Glutamatergic neuron (in vitro differentiated cells): ENCODE measurements around the gene PIK3C2G. TPM values are rescaled to one million over a fixed set of nuclear protein-coding genes. Genes with fewer than 3 reads are reported as not detected.

ENCODE experiments used
- DNase-seq: peaks from one replicate; pipeline ENCODE4 v3.0.0; 2022
- H3K27ac Mint-ChIP-seq: one replicate; pipeline ENCODE4 v1.8.0; 2020; ENCODE audit warnings: mild to moderate bottlenecking, mixed read lengths, inconsistent platforms; ENCODE audit not compliant: unreplicated experiment
- H3K27me3 Mint-ChIP-seq: one replicate; pipeline ENCODE4 v1.8.0; 2020; ENCODE audit warnings: mild to moderate bottlenecking, moderate library complexity, mixed read lengths, inconsistent platforms; ENCODE audit not compliant: unreplicated experiment
- H3K36me3 Mint-ChIP-seq: one replicate; pipeline ENCODE4 v1.8.0; 2020; ENCODE audit warnings: mild to moderate bottlenecking, mixed read lengths, inconsistent platforms; ENCODE audit not compliant: unreplicated experiment
- H3K4me1 Mint-ChIP-seq: one replicate; pipeline ENCODE4 v1.8.0; 2020; ENCODE audit warnings: mild to moderate bottlenecking, low read depth, mixed read lengths, inconsistent platforms; ENCODE audit not compliant: unreplicated experiment
- H3K4me3 Mint-ChIP-seq: one replicate; pipeline ENCODE4 v1.8.0; 2020; ENCODE audit warnings: mild to moderate bottlenecking, mixed read lengths, inconsistent platforms; ENCODE audit not compliant: unreplicated experiment
- H3K9me3 Mint-ChIP-seq: one replicate; pipeline ENCODE4 v1.8.0; 2020; ENCODE audit warnings: mild to moderate bottlenecking, moderate library complexity, mixed read lengths, inconsistent platforms; ENCODE audit not compliant: unreplicated experiment
- total RNA-seq: library from RNA; stranded (reverse); fragmentation: NEBNext Ultra II Directional; extraction: Animal tissue kit (Norgen Biotek cat#: 25700); gene quantifications from one replicate; pipeline ENCODE4 v1.2.1, GENCODE V29; 2021; ENCODE audit not compliant: unreplicated experiment
- TF ChIP-seq, protein P1 (sequence below): fragments of 200-600 bp; sonication (generic); IDR thresholded peaks from one replicate; pipeline ENCODE4 v1.5.0; 2021; ENCODE audit not compliant: partially characterized antibody, unreplicated experiment

The PIK3C2G gene
- total RNA-seq, 1 donor from 2014 or later, result not detected

GRCh38 chr12:18375583-18375982 is 114.3 kb downstream of the PIK3C2G start:
- no peaks in the 10 kb centered on the region for H3K27me3 Mint-ChIP-seq
- H3K4me1 Mint-ChIP-seq, result peaks cover 4% of the 10 kb centered on the region
- peaks cover 4% of the 10 kb centered on the region for H3K9me3 Mint-ChIP-seq
- TF ChIP-seq, protein P1, sequence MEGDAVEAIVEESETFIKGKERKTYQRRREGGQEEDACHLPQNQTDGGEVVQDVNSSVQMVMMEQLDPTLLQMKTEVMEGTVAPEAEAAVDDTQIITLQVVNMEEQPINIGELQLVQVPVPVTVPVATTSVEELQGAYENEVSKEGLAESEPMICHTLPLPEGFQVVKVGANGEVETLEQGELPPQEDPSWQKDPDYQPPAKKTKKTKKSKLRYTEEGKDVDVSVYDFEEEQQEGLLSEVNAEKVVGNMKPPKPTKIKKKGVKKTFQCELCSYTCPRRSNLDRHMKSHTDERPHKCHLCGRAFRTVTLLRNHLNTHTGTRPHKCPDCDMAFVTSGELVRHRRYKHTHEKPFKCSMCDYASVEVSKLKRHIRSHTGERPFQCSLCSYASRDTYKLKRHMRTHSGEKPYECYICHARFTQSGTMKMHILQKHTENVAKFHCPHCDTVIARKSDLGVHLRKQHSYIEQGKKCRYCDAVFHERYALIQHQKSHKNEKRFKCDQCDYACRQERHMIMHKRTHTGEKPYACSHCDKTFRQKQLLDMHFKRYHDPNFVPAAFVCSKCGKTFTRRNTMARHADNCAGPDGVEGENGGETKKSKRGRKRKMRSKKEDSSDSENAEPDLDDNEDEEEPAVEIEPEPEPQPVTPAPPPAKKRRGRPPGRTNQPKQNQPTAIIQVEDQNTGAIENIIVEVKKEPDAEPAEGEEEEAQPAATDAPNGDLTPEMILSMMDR, result no peak
- H3K36me3 Mint-ChIP-seq, result peaks cover 19% of the 10 kb centered on the region
- H3K27ac Mint-ChIP-seq, result no peak overlapping the region
- peak overlapping the region; percentile 25 for H3K4me3 Mint-ChIP-seq
- DNase-seq, result no peak

DNA sequence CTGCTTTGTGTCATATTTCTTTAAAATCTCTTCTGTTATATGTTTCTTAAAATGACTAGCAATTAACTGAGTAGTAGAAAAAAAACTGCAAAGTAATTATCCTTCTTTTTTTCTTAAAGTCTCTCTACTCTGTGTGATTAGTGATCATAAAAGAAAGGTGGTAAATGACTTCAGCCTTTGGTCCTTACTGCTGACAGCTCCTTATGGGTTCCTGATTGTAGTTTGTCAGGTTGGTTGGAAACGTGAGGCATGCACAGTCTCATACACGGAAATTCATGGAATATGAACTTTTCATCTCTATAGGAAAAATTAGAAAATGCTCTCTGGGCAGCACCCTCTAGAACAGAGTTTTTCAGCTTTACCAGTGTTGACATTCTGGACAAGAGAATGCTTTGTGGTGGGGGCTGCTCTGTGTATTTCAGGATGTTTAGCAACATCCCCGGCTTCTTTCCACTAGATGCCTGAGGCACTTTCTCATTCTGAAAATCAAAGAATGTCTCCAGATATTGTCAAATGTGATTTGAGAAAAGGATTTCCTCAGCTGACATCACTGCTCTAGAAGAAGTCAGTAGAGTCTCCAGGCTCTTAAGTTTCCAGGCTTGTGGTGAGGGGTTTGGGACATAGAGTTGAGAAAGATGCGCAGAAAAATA is 121.0 kb downstream of the PIK3C2G start:
- H3K36me3 Mint-ChIP-seq, result peaks cover 4% of the 10 kb centered on the region
- DNase-seq, result no peak
- H3K9me3 Mint-ChIP-seq, result no peaks in the 10 kb centered on the region
- no peaks in the 10 kb centered on the region for H3K27me3 Mint-ChIP-seq
- peaks cover 9% of the 10 kb centered on the region for H3K4me1 Mint-ChIP-seq
- H3K4me3 Mint-ChIP-seq, result no peak overlapping the region
- TF ChIP-seq, protein P1, result no peak
- H3K27ac Mint-ChIP-seq, result no peak overlapping the region

DNA sequence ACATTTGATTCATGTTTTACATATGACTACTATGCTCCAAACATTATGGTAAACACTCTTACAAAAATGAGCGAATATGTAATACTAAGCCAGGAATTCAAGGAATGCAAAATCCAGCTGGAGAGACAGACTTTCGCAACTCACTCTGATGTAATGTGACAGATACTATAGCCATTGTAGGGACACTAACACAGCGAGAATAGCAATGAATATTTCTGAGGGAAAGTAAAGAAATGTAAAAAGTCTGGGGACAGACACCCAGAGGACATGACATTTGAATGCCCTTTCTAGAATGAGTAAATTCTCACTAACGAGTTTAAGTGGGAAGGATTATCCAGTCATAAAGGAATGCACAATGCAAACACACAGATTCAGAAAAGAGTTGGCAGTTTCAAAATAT is 121.9 kb downstream of the PIK3C2G start:
- no peak overlapping the region for H3K4me3 Mint-ChIP-seq
- peaks cover 9% of the 10 kb centered on the region for H3K4me1 Mint-ChIP-seq
- no peaks in the 10 kb centered on the region for H3K27me3 Mint-ChIP-seq
- TF ChIP-seq, protein P1, result no peak
- no peak overlapping the region for H3K27ac Mint-ChIP-seq
- no peaks in the 10 kb centered on the region for H3K9me3 Mint-ChIP-seq
- DNase-seq, result no peak
- peaks cover 4% of the 10 kb centered on the region for H3K36me3 Mint-ChIP-seq

DNA sequence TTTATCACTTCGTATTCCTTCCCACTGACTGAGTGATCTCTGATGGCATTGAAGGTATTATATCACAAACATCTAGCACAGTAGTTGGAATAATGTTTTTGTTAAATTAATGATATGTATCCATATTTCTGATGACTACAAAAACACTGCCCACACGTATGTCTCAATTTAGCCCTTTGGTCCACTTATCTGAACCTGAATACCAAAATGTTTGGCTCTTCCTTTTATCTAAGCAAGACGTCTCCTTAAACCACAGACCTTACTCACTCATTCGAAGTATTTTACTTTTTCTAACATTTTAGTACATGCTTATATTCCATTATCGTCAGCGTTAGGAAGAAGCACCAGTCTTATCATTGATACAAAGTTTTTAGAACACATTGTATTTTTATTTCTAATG is 126.4 kb downstream of the PIK3C2G start:
- no peak for DNase-seq
- H3K36me3 Mint-ChIP-seq, result no peaks in the 10 kb centered on the region
- no peak overlapping the region for H3K4me3 Mint-ChIP-seq
- no peak overlapping the region for H3K27ac Mint-ChIP-seq
- peaks cover 9% of the 10 kb centered on the region for H3K4me1 Mint-ChIP-seq
- TF ChIP-seq, protein P1, result no peak
- H3K9me3 Mint-ChIP-seq, result no peaks in the 10 kb centered on the region
- no peaks in the 10 kb centered on the region for H3K27me3 Mint-ChIP-seq

GRCh38 chr12:18389820-18390219 is 128.5 kb downstream of the PIK3C2G start:
- H3K9me3 Mint-ChIP-seq, result no peaks in the 10 kb centered on the region
- no peaks in the 10 kb centered on the region for H3K36me3 Mint-ChIP-seq
- H3K27me3 Mint-ChIP-seq, result no peaks in the 10 kb centered on the region
- DNase-seq, result no peak
- H3K4me3 Mint-ChIP-seq, result no peak overlapping the region
- TF ChIP-seq, protein P1, result no peak
- H3K27ac Mint-ChIP-seq, result no peak overlapping the region
- peaks cover 5% of the 10 kb centered on the region for H3K4me1 Mint-ChIP-seq
